Liver (tissue), 9 donors: Measurements from ENCODE around the gene TMEM229A. TPM values are rescaled to one million over a fixed set of nuclear protein-coding genes. Genes with fewer than 3 reads are reported as not detected.

Experiments used
- DNase-seq: peaks from one replicate; pipeline ENCODE4 v3.0.0-alpha.2; 2017; ENCODE audit warnings: low spot score
- H3K27ac ChIP-seq, 2 donors: one replicate each; pipeline ENCODE4 v1.7.0; 2013; ENCODE audit warnings: inconsistent platforms in 2 of 2, low read length in 2 of 2, control low read depth in 1 of 2, low read depth in 1 of 2, mild to moderate bottlenecking in 1 of 2
- H3K27me3 ChIP-seq, 4 donors: one replicate each; pipeline versions ENCODE4 v1.6.1 to v1.7.0; 2013; ENCODE audit warnings: low read length in 3 of 4, inconsistent platforms in 1 of 4, mild to moderate bottlenecking in 1 of 4, moderate library complexity in 1 of 4; ENCODE audit not compliant: control insufficient read depth in 4 of 4, insufficient read depth in 4 of 4
- H3K36me3 ChIP-seq, 4 donors: one replicate each; pipeline versions ENCODE4 v1.6.1 to v1.7.0; 2013; ENCODE audit warnings: low read length in 3 of 4, mild to moderate bottlenecking in 3 of 4, low read depth in 1 of 4, moderate library complexity in 1 of 4; ENCODE audit not compliant: control insufficient read depth in 4 of 4, insufficient read depth in 3 of 4
- H3K4me1 ChIP-seq, 4 donors: one replicate each; pipeline versions ENCODE4 v1.6.1 to v1.7.0; 2013; ENCODE audit warnings: low read length in 3 of 4, mild to moderate bottlenecking in 3 of 4, moderate library complexity in 1 of 4; ENCODE audit not compliant: control insufficient read depth in 4 of 4, insufficient read depth in 4 of 4
- H3K4me3 ChIP-seq, 3 donors: one replicate each; pipeline versions ENCODE4 v1.6.1 to v1.7.0; 2013; ENCODE audit warnings: low read length in 3 of 3, control low read depth in 1 of 3, low read depth in 1 of 3, mild to moderate bottlenecking in 1 of 3
- H3K9ac ChIP-seq, 2 donors: one replicate each; pipeline ENCODE4 v1.7.0; 2013; ENCODE audit warnings: low read length in 2 of 2, mild to moderate bottlenecking in 2 of 2, moderate library complexity in 2 of 2, control low read depth in 1 of 2, low read depth in 1 of 2
- H3K9me3 ChIP-seq, 4 donors: one replicate each; pipeline versions ENCODE4 v1.6.1 to v1.7.0; 2013; ENCODE audit warnings: low read length in 3 of 4; ENCODE audit not compliant: control insufficient read depth in 4 of 4
- EGR1 ChIP-seq, 2 donors: IDR thresholded peaks; 2 replicates each; pipeline ENCODE4 v1.6.1; 2016 to 2018; ENCODE audit warnings: antibody characterized with exemption in 2 of 2, low read depth in 2 of 2
- FOXA1 ChIP-seq: IDR thresholded peaks from 2 replicates; pipeline ENCODE4 v1.6.1; 2016; ENCODE audit warnings: antibody characterized with exemption
- FOXA2 ChIP-seq: IDR thresholded peaks from 2 replicates; pipeline ENCODE4 v1.6.1; 2016; ENCODE audit warnings: antibody characterized with exemption
- GABPA ChIP-seq, 2 donors: IDR thresholded peaks in 1 of 2; conservative IDR thresholded peaks in 1 of 2; 2 replicates each; pipeline ENCODE4 v1.6.1; 2016; ENCODE audit warnings: antibody characterized with exemption in 2 of 2, mild to moderate bottlenecking in 1 of 2, moderate library complexity in 1 of 2
- HNF4G ChIP-seq: IDR thresholded peaks from 2 replicates; pipeline ENCODE4 v1.6.1; 2016; ENCODE audit warnings: antibody characterized with exemption
- JUND ChIP-seq, 2 donors: IDR thresholded peaks; 2 replicates each; pipeline ENCODE4 v1.6.1; 2016; ENCODE audit warnings: antibody characterized with exemption in 2 of 2
- NR2F2 ChIP-seq: IDR thresholded peaks from 2 replicates; pipeline ENCODE4 v1.6.1; 2016; ENCODE audit warnings: antibody characterized with exemption
- RAD21 ChIP-seq, 2 donors: IDR thresholded peaks; 2 replicates each; pipeline ENCODE4 v1.6.1; 2016; ENCODE audit warnings: antibody characterized with exemption in 2 of 2, mild to moderate bottlenecking in 2 of 2
- SP1 ChIP-seq: IDR thresholded peaks from 2 replicates; pipeline ENCODE4 v1.6.1; 2018; ENCODE audit warnings: antibody characterized with exemption, mild to moderate bottlenecking
- TAF1 ChIP-seq: conservative IDR thresholded peaks from 2 replicates; pipeline ENCODE4 v1.6.1; 2016; ENCODE audit warnings: antibody characterized with exemption, mild to moderate bottlenecking
- YY1 ChIP-seq: IDR thresholded peaks from 2 replicates; pipeline ENCODE4 v1.6.1; 2016; ENCODE audit warnings: antibody characterized with exemption, mild to moderate bottlenecking
- WGBS: extraction: QIAGEN DNeasy Blood & Tissue Kit; methylation state at CpG from one replicate; pipeline ENCODE4 v1.1.7; 2013; 5-methylcytosine and 5-hydroxymethylcytosine counted together
- polyA plus RNA-seq, 2 donors: library from polyadenylated mRNA; stranded (reverse) in 1 of 2; unstranded in 1 of 2; fragments of 200-250 nt in 1 of 2; fragments of >200 nt in 1 of 2; fragmentation: Nextera tagmentation in 1 of 2; extraction: Ambion mirVana in 1 of 2; gene quantifications; one replicate each; pipeline versions ENCODE4 v1.2.1 to v1.2.3, GENCODE V29; 2013 to 2015
- total RNA-seq, 2 donors: library from RNA; depleted of rRNA; stranded (reverse); fragments of >200 nt; gene quantifications; one replicate each; pipeline ENCODE4 v1.2.3, GENCODE V29; 2014
- TF ChIP-seq, protein P1 (sequence below): IDR thresholded peaks from 2 replicates; pipeline ENCODE4 v1.6.1; 2016; ENCODE audit warnings: antibody characterized with exemption
- TF ChIP-seq, protein P2 (sequence below): IDR thresholded peaks from 2 replicates; pipeline ENCODE4 v1.6.1; 2016; ENCODE audit warnings: antibody characterized with exemption, mild to moderate bottlenecking
- TF ChIP-seq, protein P3 (sequence below): IDR thresholded peaks from 2 replicates; pipeline ENCODE4 v1.6.1; 2016; ENCODE audit warnings: antibody characterized with exemption
- TF ChIP-seq, protein P4 (sequence below): fragments of 150-350 bp; IDR thresholded peaks from 2 replicates; pipeline ENCODE4 v1.5.1; 2017; ENCODE audit warnings: improper control_type of control experiment, low read depth, low read length; ENCODE audit not compliant: missing input control
- TF ChIP-seq, protein P5 (sequence below): IDR thresholded peaks from 2 replicates; pipeline ENCODE4 v1.6.1; 2016; ENCODE audit warnings: antibody characterized with exemption
- donor health status: healthy.
- donor health status: healthy.
- donor health status: healthy.
- donor health status: healthy.
- donor health status: healthy.

The TMEM229A gene
- total and polyA plus RNA-seq, 4 donors: 0.23 TPM; not detected in 3

DNA sequence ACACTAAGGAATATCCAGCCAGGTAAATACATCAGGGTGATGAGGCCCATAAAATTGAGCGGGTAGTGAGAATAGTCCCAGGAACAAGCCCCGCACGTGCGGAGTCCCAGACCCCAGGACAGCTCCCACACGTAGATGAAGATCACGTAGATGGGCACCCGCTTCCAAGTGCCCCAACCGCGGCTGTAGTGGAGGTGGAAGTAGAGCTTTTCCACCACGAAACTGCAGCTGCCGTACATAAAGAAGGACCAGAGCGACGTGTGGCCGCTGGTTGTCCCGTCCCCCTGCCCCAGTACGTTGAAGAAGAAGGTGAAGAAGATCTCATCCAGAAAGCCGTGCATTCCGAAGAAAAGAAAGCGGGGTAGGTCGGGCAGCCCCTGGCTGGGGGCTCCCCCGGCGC is 948 bp downstream of the TMEM229A start (continued):
- TF ChIP-seq, protein P1, sequence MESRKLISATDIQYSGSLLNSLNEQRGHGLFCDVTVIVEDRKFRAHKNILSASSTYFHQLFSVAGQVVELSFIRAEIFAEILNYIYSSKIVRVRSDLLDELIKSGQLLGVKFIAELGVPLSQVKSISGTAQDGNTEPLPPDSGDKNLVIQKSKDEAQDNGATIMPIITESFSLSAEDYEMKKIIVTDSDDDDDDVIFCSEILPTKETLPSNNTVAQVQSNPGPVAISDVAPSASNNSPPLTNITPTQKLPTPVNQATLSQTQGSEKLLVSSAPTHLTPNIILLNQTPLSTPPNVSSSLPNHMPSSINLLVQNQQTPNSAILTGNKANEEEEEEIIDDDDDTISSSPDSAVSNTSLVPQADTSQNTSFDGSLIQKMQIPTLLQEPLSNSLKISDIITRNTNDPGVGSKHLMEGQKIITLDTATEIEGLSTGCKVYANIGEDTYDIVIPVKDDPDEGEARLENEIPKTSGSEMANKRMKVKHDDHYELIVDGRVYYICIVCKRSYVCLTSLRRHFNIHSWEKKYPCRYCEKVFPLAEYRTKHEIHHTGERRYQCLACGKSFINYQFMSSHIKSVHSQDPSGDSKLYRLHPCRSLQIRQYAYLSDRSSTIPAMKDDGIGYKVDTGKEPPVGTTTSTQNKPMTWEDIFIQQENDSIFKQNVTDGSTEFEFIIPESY: no peak
- TF ChIP-seq NR2F2 (no peak), GABPA (IDR thresholded peaks at IDR 0.05 in 1 of 2, conservative IDR thresholded peaks at IDR 0.05 in 1 of 2) (no peak), FOXA2 (no peak)

DNA sequence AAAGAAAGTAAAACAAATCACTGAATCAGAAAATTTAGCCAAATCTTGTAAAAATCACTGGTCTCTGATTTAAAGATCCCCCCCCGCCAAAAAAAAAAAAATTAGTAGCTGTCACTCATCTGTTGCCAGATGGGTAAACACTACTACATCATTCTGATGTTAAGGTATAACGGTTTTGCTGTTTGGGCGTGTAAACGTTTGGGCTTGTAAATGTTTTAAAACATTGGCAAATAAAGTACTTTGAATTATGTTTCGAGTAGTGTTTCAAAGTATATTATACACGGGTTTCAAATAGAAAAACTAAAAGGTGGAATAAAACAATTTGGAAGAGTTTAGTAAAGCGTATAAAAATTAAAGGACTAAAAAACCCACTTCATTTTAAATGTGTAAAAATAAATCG is 1.5 kb downstream of the TMEM229A start:
- no peaks in the 10 kb centered on the region for H3K36me3 ChIP-seq
- H3K9ac ChIP-seq: no peak overlapping the region
- H3K27ac ChIP-seq: no peak overlapping the region
- TF ChIP-seq, protein P2, sequence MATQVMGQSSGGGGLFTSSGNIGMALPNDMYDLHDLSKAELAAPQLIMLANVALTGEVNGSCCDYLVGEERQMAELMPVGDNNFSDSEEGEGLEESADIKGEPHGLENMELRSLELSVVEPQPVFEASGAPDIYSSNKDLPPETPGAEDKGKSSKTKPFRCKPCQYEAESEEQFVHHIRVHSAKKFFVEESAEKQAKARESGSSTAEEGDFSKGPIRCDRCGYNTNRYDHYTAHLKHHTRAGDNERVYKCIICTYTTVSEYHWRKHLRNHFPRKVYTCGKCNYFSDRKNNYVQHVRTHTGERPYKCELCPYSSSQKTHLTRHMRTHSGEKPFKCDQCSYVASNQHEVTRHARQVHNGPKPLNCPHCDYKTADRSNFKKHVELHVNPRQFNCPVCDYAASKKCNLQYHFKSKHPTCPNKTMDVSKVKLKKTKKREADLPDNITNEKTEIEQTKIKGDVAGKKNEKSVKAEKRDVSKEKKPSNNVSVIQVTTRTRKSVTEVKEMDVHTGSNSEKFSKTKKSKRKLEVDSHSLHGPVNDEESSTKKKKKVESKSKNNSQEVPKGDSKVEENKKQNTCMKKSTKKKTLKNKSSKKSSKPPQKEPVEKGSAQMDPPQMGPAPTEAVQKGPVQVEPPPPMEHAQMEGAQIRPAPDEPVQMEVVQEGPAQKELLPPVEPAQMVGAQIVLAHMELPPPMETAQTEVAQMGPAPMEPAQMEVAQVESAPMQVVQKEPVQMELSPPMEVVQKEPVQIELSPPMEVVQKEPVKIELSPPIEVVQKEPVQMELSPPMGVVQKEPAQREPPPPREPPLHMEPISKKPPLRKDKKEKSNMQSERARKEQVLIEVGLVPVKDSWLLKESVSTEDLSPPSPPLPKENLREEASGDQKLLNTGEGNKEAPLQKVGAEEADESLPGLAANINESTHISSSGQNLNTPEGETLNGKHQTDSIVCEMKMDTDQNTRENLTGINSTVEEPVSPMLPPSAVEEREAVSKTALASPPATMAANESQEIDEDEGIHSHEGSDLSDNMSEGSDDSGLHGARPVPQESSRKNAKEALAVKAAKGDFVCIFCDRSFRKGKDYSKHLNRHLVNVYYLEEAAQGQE: no peak
- no peak overlapping the region for H3K4me3 ChIP-seq
- 31% methylated on average over 8 of the region's 8 CpGs for WGBS
- peaks cover 0 to 19% (median 7%) of the 10 kb centered on the region in 4 donors for H3K27me3 ChIP-seq
- no peak for DNase-seq
- no peaks in the 10 kb centered on the region for H3K9me3 ChIP-seq
- peaks cover 8 to 19% (median 16%) of the 10 kb centered on the region in 4 donors for H3K4me1 ChIP-seq

DNA sequence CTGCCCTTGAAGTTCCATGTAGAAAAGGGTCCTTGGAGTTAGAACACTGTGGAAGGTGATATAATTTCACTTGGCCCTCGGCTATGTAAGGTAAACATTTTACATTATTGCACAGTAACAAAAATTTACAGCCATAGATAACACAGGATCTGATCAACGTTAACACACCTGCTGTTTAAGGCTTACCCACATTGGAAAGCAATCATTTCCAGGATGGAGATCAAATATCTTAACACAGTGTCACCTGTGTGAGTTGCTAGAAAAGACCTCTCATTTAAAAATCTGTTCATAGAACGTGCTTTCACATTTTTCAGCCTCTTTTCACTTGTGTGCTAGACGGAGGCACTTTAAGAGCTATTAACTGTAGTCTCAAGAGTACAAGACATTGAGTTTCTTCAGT is 1.9 kb downstream of the TMEM229A start:
- no peak overlapping the region for H3K9ac ChIP-seq
- DNase-seq: no peak
- no peak overlapping the region for H3K4me3 ChIP-seq
- H3K9me3 ChIP-seq: no peaks in the 10 kb centered on the region
- no peaks in the 10 kb centered on the region for H3K36me3 ChIP-seq
- no peak for TF ChIP-seq JUND (IDR thresholded peaks at IDR 0.05)
- TF ChIP-seq NR2F2: no peak
- TF ChIP-seq, protein P3, sequence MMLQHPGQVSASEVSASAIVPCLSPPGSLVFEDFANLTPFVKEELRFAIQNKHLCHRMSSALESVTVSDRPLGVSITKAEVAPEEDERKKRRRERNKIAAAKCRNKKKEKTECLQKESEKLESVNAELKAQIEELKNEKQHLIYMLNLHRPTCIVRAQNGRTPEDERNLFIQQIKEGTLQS: no peak
- TF ChIP-seq RAD21 (IDR thresholded peaks at IDR 0.05): no peak
- TF ChIP-seq, protein P4, sequence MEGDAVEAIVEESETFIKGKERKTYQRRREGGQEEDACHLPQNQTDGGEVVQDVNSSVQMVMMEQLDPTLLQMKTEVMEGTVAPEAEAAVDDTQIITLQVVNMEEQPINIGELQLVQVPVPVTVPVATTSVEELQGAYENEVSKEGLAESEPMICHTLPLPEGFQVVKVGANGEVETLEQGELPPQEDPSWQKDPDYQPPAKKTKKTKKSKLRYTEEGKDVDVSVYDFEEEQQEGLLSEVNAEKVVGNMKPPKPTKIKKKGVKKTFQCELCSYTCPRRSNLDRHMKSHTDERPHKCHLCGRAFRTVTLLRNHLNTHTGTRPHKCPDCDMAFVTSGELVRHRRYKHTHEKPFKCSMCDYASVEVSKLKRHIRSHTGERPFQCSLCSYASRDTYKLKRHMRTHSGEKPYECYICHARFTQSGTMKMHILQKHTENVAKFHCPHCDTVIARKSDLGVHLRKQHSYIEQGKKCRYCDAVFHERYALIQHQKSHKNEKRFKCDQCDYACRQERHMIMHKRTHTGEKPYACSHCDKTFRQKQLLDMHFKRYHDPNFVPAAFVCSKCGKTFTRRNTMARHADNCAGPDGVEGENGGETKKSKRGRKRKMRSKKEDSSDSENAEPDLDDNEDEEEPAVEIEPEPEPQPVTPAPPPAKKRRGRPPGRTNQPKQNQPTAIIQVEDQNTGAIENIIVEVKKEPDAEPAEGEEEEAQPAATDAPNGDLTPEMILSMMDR: no peak
- no peak for TF ChIP-seq EGR1 (IDR thresholded peaks at IDR 0.05; ENCODE audit: low read depth in 2 of 2)
- TF ChIP-seq, protein P5, sequence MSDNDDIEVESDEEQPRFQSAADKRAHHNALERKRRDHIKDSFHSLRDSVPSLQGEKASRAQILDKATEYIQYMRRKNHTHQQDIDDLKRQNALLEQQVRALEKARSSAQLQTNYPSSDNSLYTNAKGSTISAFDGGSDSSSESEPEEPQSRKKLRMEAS: no peak
- no peak for TF ChIP-seq FOXA1
- no peak for TF ChIP-seq TAF1
- TF ChIP-seq, protein P2: no peak
- no peak for TF ChIP-seq FOXA2
- no peak for TF ChIP-seq SP1
- TF ChIP-seq, protein P1: no peak
- no peak for TF ChIP-seq HNF4G
- no peak for TF ChIP-seq YY1
- no peak for TF ChIP-seq GABPA (IDR thresholded peaks at IDR 0.05 in 1 of 2, conservative IDR thresholded peaks at IDR 0.05 in 1 of 2)
- H3K27ac ChIP-seq: no peak overlapping the region
- peaks cover 8 to 19% (median 16%) of the 10 kb centered on the region in 4 donors for H3K4me1 ChIP-seq
- peaks cover 0 to 19% (median 7%) of the 10 kb centered on the region in 4 donors for H3K27me3 ChIP-seq
- 52% methylated on average over 4 of the region's 4 CpGs for WGBS
